Left renal cortex interstitium (tissue), 4 donors: ENCODE data around the gene FPR1. TPM values are rescaled to one million over a fixed set of nuclear protein-coding genes. Genes with fewer than 3 reads are reported as not detected.

ENCODE experiments used
- DNase-seq, 4 donors: peaks; one replicate each; pipeline ENCODE4 v3.0.0-alpha.2; 2013; ENCODE audit warnings: low read depth in 4 of 4, low spot score in 2 of 4, missing footprints in 1 of 4
- polyA plus RNA-seq, 4 donors: library from polyadenylated mRNA; unstranded; fragments of 120-200 nt; gene quantifications; one replicate each; pipeline ENCODE4 v1.2.1, GENCODE V29; 2013; ENCODE audit not compliant: insufficient read length in 4 of 4

The FPR1 gene
- polyA plus RNA-seq, 4 donors = 0.70 to 3.0 (median 1.2) TPM

DNA sequence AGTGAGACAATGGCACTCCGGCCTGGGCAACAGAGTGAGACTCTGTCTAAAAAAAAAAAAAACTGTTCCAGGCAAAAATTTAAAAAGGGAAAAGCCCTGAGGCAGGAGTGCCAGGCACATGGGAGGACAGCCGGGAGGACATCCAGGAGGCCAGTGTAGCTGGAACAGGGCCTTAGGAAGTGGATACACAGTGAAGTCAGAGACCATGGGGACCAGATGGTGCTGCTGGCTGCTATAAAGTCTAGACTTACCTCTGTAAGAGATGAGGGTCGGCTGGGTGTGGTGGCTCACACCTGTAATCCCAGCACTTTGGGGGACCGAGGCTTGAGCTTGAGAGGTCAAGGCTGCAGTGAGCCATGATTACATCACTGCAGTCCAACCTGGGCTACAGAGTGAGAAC lies 42.9 kb downstream of the FPR1 start:
- DNase-seq = no peak

DNA sequence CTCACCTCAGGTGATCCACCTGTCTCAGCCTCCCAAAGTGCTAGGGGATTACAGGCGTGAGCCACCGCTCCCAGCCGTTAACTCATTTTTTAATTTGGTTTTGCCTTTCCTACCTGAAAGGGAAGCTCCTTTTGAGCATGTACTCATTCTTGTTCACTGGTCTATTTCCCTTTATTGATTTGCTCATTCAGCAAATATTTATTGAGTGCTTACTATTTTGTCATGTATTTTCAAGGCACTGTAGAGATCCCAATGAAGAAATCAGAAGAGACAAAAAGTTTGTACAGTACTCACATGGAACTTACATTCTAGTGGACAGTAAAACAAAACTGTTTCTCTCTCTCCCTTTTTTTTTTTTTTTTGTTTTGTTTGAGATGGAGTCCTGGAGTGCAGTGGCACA lies 44.8 kb downstream of the FPR1 start:
- DNase-seq = no peak

DNA sequence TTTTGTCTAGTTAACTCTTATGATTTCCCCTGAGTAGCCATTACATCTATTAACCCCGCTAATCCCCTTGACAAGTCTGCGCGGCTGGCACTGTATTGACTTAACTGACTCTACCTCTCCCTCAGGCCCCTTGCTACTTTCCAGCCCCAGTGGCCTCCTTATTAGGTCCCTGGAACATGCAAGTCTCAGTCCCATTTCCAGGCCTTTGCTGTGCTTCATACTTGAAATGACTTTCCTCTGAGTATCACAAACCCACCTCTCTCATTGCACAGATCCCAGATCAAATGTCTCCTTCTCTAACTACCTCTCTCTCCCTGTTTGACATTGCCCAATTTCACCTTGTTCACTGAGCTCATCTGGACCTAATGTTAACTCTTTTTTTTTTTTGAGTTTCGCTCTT lies 45.4 kb downstream of the FPR1 start:
- no peak for DNase-seq

DNA sequence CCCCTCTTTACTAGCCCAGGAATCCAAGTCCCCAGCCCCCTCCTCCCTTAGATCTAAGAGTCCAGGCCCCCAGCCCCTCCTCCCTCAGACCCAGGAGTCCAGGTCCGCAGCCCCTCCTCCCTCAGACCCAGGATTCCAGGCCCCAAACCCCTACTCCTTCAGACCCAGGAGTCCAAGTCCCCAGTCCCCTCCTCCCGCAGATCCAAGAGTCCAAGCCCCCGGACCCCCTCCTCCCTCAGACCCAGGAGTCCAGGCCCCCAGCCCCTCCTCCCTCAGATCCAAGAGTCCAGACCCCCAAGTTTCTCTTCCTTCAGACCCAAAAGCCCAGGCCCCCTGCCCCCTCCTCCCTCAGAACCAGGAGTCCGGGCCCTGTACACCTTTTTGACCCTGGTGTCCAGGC lies 47.1 kb downstream of the FPR1 start:
- DNase-seq = no peak

DNA sequence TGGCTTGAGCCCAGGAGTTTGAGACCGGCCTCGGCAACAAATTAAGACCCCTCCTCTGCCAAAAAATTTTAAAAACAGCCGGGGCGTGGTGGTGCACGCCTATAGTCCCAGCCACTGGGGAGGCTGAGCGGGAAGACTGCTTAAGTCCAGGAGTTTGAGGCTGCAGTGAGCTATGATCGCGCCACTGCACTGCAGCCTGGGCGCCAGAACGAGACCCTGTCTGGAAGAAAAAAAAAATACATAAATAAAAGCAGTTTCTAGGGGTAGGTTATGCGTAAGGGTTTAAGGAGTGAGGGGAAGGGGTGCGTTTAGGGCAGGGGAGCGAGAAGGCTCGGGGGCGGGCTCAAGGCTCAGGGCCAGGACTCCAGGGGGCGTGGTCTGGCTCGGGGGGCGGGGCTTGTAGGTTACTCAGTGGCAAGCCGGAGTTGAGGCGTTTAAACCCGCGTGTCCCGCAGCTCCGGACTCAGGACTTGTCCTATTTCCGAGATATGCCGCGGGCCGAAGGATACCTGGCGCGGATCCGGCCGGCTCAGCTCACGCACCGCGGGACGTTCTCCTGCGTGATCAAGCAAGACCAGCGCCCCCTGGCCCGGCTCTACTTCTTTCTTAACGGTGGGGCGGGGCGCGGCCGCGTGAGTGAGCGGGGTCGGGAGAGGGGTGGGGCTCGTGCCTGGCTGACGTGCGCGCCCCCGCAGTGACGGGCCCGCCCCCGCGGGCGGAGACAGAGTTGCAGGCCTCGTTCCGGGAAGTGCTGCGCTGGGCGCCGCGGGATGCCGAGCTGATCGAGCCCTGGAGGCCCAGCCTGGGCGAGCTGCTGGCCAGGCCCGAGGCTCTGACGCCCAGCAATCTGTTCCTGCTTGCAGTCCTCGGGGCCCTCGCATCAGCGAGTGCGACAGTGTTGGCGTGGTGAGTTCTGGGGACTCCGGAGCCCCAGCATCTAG lies 47.8 kb downstream of the FPR1 start:
- peak in 3 of 4 donors; percentile 81 to 88 (median 88) for DNase-seq

DNA sequence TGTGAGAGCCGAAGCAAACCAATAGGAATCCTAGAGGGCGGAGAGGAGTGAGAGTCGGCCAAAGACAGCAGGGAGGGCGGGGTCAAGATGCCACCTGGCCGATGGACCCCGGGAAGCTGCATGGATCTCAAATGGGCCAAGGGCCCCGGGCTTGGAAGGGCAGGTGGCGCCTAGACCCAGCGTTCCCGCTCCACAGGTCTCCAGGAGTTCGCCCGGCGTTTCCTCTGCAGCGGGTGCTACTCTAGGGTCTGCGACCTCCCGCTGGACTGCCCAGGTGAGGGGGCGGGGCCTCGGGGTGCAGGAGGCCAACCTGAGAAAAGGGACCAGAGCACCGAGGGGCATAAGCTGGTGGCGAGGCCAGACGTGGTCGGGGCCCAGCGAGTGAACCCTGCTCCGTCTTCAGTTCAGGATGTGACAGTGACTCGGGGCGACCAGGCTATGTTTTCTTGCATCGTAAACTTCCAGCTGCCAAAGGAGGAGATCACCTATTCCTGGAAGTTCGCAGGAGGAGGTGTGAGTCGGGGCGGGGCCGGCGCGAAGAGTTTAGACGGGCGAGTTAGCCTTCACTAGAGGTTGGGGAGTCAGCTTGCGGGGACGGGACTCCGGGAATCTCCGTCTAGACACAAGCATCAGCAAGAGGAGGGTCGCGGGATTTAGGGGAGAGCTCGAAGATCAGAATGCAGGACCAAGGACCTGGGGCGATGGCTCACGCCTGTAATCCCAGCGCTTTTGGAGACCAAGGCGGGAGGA lies 48.7 kb downstream of the FPR1 start:
- DNase-seq = peak in 1 of 4 donors; percentile 19

DNA sequence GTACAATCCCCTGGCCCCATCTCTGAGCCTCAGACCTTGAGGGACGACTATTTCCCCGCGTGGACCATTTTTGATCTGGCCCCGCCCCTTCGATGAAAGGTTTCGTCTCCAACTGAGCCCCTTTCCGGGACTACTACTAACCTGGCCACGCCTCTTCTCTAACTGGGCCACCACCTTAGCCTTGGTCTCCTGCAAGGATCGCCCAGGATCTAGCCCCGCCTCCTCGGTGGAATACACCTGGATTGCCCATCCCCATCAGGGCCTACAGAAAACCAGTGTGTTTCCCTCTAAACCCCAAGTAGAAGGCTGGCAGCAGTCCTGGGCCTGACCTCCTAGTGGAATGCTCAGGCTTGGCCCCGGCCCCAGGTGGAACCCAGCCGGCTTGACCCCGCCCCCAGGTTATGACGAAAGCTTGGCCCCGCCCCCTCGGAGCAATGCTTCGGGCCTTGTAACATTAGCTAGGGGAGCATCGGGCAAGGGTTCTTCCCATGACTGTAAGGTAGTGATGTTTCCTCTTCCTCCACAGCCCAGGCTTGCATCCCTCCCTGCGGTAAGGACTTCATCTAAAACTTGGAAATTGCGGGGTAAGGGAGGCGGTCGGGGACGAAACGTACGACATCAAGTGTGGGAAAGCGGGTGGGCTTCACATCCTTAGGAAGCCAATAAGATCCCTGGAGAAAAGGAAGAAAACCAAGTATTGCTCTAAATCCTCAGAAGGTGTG lies 49.4 kb downstream of the FPR1 start:
- DNase-seq = peak in 2 of 4 donors; percentile 23 to 31

DNA sequence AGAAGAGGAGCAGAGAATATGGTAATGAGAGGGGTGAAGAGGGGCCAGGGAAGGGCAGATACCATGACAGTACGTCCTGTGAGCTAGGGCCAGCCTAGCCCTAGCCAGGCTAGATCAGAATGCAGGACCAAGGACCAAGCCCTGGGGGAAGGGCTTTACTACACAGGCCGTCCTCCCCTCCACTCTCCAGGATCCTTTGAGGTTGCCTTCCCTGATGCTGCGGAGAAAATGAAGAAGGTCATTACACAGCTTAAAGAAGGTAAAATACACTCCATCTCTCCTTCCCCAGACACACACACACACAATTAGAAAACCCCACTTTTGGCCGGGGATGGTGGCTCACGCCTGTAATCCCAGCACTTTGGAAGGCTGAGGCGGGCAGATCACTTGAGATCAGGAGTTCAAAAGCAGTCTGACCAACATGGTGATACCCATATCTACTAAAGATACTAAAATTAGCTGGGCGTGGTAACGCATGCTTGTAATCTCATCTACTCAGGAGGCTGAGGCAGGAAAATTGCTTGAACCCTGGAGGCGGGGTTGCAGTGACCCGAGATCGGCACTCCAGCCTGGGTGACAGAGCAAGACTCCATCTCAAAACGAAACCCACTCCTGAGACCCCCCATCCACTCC lies 50.1 kb downstream of the FPR1 start:
- DNase-seq = no peak

DNA sequence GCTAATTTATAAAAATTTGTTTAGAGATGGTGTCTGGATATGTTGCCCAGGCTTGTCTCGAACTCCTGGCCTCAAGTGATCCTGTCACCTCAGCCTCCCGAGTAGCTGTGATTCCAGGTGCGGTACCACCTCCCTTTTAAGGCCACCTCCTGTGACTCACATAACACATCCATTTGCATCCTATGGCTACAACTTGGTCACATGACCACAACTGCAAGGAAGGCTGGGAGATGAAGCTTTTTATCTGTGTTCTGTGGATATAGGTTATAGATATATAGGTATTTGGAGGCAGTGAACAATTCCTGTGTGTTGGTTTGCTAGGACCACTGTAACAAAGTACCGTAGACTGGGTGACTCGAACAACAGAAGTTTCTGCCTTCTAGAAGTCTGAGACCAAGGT lies 52.5 kb downstream of the FPR1 start:
- DNase-seq = no peak

DNA sequence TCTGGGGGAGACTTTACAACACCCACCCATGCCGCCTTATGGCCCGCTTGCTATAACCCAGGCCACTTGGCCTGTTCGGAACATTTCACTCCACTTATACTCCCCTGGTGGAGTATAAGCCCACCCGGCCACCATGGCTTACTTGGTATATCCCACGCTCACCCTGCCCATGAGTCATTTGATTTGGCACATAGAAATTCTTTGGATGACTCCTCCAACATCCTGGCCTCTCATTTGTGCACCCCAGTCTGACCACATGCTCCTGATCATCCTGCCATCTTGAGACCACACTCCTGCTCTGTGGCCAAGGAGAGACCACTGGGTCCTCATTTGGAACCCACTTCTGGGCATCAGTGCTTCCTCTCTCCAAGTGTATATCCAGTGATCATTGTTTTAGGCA lies 53.4 kb downstream of the FPR1 start:
- no peak for DNase-seq

DNA sequence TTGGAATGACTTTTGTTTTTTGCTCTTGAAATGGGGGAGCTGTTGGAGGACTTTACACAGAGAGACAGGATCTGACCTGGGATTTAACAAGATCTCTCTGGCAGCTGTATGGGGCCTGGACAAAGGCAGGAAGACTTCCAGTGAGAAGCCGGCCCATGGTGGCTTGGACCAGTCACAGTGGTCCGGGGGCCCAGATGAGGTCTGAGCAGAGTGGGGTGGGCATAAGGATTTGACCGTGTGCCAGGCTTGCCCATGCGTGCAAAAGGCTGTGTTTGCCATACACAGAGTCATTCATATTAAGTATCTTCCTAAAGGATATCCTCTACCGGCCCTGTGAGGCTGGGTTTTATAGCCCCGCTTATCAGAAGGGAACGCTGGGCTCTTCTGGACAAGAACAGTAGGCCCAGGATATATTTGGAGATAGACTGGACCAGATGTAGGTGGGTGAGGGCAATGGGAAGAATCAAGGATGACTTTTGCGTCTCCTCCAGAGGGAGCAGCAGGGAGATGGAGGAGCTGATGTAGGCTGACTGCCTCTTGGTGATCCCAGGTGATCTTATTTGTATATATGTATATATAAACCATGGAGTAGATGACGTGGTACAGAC lies 54.4 kb downstream of the FPR1 start:
- no peak for DNase-seq

DNA sequence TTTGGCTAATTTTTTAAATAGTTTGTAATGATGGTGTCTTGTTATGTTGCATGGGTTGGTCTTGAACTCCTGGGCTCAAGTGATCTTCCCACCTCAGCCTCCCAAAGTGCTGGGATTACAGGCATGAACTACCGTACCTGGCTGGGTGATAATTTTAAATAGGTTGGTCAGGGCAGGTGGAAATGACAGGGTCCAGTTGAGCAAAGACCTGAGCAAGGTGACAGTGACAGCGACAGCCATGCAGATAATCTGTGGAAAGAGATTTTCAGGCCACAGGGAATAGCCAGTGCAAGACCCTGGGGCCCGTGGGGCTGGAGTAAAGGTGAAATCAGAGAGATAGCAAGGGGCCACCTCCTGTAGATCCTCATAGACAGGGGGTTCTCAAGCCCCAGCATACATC lies 55.1 kb downstream of the FPR1 start:
- DNase-seq = no peak

Other genes with a start within 250 kb of the FPR1 start
- under 1 TPM; 0.10 to 0.52 (median 0.18) TPM for gene SIGLEC6, start 220.2 kb downstream of the FPR1 start, polyA plus RNA-seq
- 10 to 100 TPM; 16.8 to 17.7 (median 17.2) TPM for gene ZNF175, start 180.6 kb downstream of the FPR1 start, polyA plus RNA-seq
- gene SIGLEC5, start 121.5 kb downstream of the FPR1 start, polyA plus RNA-seq = under 1 TPM in 2 of 4 donors, not detected in 2; 0.25 to 0.33 TPM
- gene SIGLEC14, start 105.1 kb downstream of the FPR1 start, polyA plus RNA-seq = 1 to 10 TPM in 2 of 4 donors, under 1 TPM in 1, not detected in 1; 0.94 to 1.1 (median 1.1) TPM
- gene SPACA6, start 58.5 kb downstream of the FPR1 start, polyA plus RNA-seq = 10 to 100 TPM; 12.2 to 31.1 (median 21.8) TPM
- gene HAS1, start 27.9 kb downstream of the FPR1 start, polyA plus RNA-seq = under 1 TPM in 2 of 4 donors, not detected in 2; 0.07 TPM
- gene FPR2, start 9.3 kb upstream of the FPR1 start, polyA plus RNA-seq = under 1 TPM in 3 of 4 donors, not detected in 1; 0.17 to 0.26 (median 0.24) TPM
- under 1 TPM; 0.18 to 0.51 (median 0.25) TPM for gene FPR3, start 43.3 kb upstream of the FPR1 start, polyA plus RNA-seq
- 10 to 100 TPM; 29.2 to 55.8 (median 50.7) TPM for gene ZNF577, start 136.1 kb upstream of the FPR1 start, polyA plus RNA-seq
- 10 to 100 TPM; 25.1 to 29.2 (median 27.9) TPM for gene ZNF649, start 153.1 kb upstream of the FPR1 start, polyA plus RNA-seq
- gene ZNF613, start 175.6 kb upstream of the FPR1 start, polyA plus RNA-seq = 10 to 100 TPM; 13.4 to 16.0 (median 14.4) TPM
- gene ZNF350, start 235.0 kb upstream of the FPR1 start, polyA plus RNA-seq = 10 to 100 TPM; 15.2 to 22.5 (median 19.9) TPM